Subcutaneous adipose tissue (tissue), 4 donors: ENCODE data around the gene MCTP2. TPM values are rescaled to one million over a fixed set of nuclear protein-coding genes. Genes with fewer than 3 reads are reported as not detected.

ENCODE experiments used
- CTCF ChIP-seq: fragments of 450-650 bp; IDR thresholded peaks from one replicate; pipeline ENCODE4 v1.5.1; 2016; ENCODE audit warnings: low read depth, mild to moderate bottlenecking, control low read depth, antibody characterized with exemption, moderate library complexity
- total RNA-seq, 4 donors: library from RNA; depleted of rRNA; stranded (reverse); fragments of >200 nt; gene quantifications; one replicate each; pipeline ENCODE4 v1.1.0, GENCODE V29; 2016

Gene MCTP2
- total RNA-seq, 4 donors from 2014 or later, result 2.6 to 5.5 (median 4.6) TPM

GRCh38 chr15:94265982-94266381 is 34.6 kb downstream of the MCTP2 start:
- TF ChIP-seq CTCF, result no peak

- no peak for TF ChIP-seq CTCF
These were observed 35.4 kb downstream of the MCTP2 start for GRCh38 chr15:94266789-94267188.

GRCh38 chr15:94269954-94270353 is 38.6 kb downstream of the MCTP2 start:
- no peak for TF ChIP-seq CTCF

GRCh38 chr15:94270570-94270969 is 39.2 kb downstream of the MCTP2 start:
- TF ChIP-seq CTCF, result no peak

- TF ChIP-seq CTCF, result no peak
These were observed 41.0 kb downstream of the MCTP2 start for GRCh38 chr15:94272251-94272898.

- no peak for TF ChIP-seq CTCF
These were observed 42.5 kb downstream of the MCTP2 start for GRCh38 chr15:94273826-94274225.

- no peak for TF ChIP-seq CTCF
These were observed 43.4 kb downstream of the MCTP2 start for GRCh38 chr15:94274745-94275144.
